Stimulated activated CD8-positive, alpha-beta memory T cell treated with anti-CD3 and anti-CD28 coated beads, Interleukin-12 subunit alpha, Interleukin-12 subunit beta, amount 100 ng/mL, for 24 hours (primary cell): ENCODE data around the gene CNEP1R1.

Experiments
- DNase-seq: peaks from one replicate; pipeline ENCODE4 v3.0.0-alpha.2; 2020; ENCODE audit errors: extremely low read depth

CNEP1R1 gene

DNA sequence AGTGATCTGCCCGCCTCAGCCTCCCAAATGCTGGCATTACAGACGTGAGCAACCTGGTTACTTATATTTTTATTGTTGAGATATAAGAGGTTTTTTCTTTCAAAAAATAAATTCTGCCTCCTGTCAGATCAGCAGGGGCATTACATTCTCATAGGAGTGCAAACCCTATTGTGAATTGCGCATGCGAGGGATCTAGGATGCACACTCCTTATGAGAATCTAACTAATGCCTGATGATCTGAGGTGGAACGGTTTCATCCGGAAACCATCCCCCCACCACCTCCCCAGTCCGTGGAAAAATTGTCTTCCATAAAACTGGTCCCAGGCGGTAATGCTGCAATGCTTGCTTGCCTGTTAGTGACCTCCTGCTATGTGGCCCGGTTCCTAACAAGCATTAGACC lies 7.5 kb upstream of the CNEP1R1 start:
- DNase-seq: no peak

DNA sequence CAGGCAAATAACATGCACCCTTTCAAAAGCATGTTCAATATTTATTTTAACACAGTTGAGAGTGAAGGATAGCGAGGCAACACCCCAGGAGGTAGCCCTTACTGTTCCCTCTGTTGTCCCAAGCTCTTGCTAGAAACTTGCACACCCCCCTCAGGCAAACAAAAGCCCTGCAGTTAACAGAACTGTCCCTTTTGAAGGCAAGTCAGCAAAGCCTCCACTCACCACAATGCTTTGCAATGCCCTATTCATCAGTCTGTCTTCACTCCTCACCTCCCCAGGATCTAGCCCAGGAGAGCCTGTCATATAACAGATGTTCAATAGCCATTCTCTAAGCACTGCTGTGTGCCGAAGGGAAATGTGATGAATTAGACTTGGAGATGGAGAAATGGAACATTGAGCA lies 3.5 kb upstream of the CNEP1R1 start:
- no peak for DNase-seq

DNA sequence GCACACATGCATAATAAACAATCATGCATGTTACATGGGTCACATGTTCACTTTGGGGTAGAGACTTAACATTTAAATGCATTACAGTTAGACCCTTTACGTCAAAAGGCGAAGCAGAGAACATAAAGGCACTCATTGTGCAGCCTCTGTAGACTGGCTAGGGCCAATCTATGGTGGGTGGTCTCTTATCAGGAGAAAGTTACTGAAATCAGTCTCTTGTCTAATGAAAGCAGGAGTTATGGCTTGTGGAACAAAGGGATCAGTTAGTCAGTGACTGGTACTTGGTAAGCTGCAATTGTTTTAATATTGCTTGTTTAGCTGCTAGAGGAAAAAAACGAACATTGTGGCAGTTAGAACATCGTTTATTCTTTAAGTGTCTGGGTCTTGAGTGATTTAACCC lies 1.4 kb upstream of the CNEP1R1 start:
- no peak for DNase-seq

DNA sequence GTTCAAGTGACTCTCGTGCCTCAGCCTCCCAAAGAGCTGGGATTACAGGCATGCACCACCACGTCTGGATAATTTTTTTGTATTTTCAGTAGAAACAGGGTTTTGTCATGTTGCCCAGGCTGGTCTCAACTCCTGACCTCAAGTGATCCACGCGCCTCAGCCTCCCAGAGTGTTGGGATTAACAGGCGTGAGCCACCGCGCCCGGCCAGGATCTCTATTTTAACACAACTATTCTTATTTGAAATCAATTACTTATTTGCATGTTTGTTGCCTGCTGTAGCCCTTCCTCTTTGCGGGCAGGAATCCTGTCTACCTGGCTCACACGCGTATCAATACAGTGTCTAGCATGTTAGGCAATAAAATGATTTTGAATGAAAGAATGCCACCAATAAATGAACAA lies 818 bp upstream of the CNEP1R1 start:
- DNase-seq: no peak

DNA sequence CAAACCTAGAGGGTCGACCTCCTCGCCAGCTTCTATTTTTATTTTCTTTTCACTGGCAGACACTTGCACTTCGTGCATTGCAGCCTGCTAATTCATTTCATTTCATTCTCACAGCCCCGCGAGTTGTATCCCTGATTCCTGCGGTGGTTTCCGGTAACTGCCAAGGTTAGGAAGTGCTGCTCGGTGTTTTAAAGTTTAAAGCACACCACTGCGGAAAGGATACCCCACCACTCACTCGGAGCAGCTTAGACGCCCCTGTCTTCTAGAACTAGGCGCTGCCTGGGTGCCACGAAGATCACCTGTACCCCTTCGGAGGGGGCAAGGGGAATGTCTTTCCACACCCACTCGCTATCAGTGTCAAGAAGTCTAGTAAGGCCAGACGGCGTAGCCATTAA lies 509 bp downstream of the CNEP1R1 start:
- no peak for DNase-seq

DNA sequence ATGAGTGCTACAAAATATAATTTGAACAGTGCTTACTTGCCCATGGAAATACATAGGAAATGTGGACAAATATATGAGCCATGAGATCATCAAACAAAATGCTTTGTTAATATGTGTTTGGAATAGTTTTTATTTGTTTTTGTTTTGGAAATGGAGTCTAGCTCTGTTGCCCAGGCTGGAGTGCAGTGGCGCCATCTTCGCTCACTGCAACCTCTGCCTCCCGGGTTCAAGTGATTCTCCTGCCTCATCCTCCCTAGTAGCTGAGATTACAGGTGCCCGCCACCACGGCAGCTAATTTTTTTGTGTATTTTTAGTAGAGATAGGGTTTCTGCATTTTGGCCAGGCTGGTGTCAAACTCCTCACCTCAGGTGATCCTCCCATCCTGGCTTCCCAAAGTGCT lies 2.8 kb downstream of the CNEP1R1 start:
- no peak for DNase-seq

DNA sequence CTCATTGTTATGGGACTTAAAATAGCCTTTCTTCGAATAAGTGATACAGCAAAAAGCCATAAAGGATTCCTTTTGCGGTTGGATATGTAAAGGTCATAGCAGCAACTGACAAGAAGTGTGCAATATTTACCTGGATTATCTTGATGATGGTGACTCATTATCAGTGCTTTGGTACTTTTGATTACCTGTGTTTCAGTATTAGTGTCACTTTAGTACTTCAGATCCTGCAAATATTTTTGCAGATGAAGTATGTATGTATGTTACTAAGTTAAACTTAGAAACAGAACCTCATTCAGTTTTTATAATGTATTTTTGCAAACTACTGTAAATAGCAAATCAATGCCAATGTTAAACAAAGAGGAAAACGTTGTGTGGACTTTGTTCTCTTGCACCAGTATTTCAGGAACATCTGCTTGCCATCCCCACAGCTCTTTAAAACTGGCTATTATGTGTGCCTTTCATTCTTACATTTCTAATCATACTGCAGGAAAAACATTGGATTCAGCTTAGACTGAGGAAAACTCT lies 10.5 kb downstream of the CNEP1R1 start:
- DNase-seq: no peak

DNA sequence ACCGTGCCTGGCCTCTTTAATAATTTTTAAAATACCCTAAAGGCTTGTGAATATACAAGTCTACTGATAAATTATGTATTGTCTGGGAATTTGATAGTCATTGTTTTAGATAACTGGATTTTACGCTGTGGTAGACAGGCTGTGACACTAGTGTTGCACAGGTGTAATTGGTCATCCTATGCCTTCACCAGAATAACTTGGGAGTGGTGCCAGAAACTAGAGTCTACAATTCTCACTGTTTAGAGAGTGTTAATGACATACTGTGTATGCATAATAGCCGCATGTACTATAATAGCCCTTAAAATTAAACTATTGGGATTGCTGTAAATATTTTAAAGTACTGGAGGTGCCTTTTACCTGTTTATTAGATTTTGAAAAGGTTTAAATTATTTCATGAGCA lies 11.4 kb downstream of the CNEP1R1 start:
- DNase-seq: no peak

DNA sequence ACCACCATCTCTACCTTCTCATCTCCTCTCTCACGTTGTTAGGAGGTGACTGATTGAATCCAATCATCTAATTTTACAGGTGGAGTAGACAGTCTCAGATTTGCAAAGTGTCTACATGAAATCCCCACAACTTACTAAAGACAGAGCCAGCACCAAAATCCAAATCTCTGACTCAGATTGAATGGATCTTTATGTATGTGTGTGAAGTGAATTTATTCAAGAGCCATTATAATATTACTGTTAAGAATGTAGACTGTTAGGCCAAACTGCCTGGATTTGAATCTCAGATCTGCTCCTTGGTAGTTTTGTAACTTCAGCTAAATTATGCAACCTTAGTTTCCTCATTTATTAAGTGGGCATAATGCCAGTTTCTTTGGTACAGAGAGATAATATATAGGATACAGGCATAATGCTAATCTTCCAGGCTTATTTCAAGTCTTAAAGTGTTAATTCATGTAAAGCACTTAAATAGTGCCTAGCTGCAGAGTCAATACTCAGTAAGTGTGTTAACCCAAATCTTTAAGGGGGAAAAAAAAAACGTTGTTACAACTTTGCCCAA lies 12.7 kb downstream of the CNEP1R1 start:
- DNase-seq: no peak

DNA sequence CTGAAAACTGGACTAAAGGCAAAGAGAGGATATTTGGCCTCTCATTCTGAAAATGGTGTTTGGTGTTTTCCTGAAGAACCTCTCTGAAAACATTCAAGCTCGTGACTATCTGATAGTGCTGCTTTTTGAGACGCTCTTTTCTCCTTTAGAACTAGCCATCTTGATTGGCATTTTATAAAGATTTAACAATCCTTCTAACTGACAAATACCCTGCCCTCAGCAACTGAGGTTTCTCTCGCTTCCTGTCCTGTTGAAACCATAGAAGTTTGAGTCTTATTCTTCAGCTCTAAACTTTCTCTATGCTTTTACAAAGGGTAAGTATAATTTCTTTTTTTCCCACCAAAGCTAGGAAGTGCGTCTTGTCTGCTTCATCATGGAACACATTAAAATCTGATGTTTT lies 13.3 kb downstream of the CNEP1R1 start:
- DNase-seq: no peak

DNA sequence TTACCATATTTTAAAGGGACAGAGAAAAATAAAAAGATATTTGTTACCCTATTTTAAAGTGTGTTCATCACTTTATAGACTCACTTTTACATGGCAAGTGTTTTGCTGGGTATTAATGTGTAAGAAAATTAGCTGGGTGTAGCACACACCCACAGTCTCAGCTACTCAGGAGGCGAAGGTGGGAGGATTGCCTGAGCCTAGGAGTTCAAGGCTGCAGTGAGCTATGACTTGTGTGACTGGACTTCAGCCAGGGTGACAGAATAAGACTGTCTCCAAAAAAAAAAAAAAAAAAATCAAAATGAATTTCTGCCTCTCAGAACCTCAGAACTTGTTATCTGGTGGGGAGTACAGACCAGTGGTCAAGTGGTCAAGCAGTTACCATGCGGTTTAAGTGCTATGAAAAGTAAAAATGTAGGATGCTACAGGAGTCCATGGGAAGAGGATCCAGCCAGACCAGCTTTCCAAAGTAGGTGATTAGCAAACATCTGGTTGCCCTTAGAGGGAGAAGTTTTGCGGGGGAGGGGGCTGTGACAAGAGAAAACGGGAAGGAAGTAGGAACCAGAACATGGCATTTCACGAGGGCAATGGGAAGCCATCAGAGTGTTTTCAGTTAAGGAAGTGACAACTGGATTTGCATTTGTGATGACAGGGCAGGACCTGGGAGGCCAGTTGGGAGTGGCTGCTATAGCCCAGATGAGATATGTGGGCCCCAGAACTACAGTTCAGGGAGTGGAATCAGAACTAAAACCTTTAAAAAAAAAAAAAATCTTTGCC lies 13.9 kb downstream of the CNEP1R1 start:
- no peak for DNase-seq

DNA sequence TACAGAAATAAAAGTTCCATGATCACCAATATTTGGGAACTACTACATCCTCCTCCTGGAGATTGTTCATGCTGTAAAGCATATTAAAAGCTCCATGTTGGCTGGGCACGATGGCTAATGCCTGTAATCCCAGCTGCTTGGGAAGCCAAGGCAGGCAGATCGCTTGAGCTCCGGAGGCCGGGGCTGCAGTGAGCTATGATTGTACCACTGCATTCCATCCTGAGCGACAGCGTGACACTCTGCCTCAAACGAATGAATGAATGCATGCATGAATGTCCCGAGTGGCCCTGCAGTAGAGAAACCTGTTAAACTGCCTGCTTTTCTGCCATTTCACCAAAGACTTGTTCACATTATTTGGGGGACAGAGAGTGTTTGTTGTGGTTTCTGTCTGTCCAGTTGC lies 15.0 kb downstream of the CNEP1R1 start:
- no peak for DNase-seq

DNA sequence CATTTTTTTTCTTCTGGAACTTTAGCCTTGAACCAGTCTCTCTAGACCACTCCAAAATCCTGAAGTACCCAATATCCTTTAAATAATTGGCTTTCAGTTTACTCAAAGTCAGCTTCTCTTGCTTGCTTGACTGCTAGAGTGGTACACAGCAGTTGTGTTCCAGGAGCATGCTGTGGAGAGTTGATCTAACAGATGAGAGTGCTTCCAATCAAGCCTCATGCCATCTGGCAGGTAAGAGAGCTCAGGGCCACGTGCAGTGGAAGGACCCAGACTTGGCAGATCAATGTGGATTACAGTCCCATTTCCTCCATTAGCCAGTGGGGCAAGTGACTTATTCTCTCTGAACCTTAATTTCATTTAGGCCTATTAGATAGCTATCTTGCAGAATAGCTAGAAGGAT lies 15.7 kb downstream of the CNEP1R1 start:
- DNase-seq: no peak

DNA sequence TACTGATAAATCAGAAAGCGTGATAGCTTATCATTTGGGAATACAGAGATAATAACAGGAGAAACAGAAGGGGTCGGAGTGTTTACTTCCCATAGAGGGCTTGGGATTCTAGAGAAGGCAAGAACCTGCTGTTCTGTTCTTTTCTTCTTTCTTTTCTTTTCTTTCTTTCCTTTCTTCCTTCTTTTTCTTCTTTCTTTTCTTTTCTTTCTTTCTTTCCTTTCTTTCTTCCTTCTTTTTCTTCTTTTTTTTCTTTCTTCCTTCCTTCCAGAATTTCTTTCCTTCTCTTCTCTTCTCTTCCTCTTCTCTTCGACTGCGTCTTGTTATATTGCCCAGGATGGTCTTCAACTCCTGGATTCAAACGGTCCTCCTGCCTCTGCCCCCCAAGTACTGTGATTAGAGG lies 18.3 kb downstream of the CNEP1R1 start:
- DNase-seq: no peak

DNA sequence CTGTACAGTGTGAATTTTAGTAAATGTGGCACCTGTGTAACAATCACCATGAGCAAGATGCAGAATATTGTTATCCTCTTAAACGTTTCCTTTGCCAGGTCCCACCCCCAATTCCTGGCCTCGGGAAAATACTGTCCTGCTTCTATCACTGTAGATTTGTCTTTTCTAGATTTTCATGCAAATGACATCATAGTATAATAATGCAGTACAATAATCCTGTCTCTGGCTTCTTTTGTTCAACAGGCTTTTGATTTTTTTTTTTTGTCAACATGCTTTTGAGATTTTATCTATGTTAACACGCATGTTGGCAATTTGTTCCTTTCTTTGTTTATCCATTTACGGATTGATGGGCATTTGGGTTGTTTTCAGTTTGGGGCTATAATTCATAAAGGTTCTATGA lies 20.4 kb downstream of the CNEP1R1 start:
- DNase-seq: no peak

DNA sequence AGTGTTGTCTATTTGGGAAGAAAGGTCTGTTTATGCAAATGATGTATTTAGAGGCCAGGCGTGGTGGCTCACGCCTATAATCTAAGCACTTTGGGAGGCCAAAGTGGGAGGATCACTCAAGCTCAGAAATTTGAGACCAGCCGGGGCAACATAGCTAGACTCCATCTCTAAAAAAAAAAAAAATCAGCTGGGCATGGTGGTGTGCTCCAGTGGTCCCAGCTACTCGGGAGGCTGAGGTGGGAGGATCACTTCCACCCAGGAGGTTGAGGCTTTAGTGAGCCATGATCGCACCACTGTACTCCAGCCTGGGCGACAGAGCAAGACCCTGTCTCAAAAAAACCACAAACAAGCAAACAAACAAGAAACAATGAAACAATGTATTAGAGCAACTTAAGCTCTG lies 21.8 kb downstream of the CNEP1R1 start:
- no peak for DNase-seq

DNA sequence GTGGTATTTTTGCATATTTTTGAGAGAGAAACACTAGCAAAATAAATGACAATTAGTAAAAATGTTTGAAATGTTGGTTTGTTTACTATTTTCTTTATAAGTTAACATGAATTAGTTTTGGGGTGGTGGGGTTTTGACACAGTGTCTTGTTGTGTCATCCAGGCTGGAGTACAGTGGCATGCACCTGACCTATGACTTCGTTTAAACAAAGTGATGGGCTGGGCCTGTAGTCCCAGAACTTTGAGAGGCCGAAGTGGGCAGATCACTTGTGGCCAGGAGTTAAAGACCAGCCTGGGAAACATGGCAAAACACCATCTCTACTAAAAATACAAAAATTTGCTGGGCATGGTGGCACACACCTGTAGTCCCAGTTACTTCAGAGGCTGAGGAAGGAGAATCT lies 22.8 kb downstream of the CNEP1R1 start:
- no peak for DNase-seq

DNA sequence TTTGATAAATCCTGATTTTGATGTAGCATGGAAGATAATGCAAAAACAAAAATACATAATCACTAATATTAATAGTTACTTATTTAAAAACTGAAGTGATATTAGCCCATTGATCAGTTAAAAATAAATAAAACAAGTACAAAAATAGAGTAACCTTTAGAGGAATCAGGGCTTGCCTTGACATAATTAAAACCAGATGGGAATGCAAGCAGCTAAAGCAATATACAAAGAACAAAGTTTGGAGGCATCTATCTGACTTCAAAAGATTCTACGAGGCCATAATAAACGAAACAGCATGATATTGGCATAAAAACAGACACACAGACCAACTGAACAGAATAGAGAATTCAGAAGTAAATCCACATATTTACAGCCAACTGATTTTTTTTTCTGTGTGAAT lies 25.8 kb downstream of the CNEP1R1 start:
- DNase-seq: no peak

DNA sequence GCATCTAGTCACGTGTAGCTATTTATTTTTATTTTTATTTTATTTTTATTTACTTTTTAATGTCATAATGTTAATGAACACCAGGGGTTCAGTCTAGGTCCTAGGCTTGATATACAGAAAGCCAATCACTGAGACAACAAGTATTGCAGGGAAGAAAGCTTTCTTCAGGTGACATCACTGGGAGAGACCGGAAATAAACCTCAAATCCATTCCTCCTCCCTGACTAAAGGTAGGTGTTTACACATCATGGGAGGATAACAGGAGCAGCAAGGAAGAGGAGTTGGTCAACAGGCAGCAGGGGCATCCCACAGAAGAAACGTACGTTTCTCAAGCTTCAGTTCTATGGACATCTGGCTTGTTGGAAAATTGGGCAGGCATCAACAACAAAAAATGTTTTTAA lies 31.2 kb downstream of the CNEP1R1 start:
- no peak for DNase-seq

DNA sequence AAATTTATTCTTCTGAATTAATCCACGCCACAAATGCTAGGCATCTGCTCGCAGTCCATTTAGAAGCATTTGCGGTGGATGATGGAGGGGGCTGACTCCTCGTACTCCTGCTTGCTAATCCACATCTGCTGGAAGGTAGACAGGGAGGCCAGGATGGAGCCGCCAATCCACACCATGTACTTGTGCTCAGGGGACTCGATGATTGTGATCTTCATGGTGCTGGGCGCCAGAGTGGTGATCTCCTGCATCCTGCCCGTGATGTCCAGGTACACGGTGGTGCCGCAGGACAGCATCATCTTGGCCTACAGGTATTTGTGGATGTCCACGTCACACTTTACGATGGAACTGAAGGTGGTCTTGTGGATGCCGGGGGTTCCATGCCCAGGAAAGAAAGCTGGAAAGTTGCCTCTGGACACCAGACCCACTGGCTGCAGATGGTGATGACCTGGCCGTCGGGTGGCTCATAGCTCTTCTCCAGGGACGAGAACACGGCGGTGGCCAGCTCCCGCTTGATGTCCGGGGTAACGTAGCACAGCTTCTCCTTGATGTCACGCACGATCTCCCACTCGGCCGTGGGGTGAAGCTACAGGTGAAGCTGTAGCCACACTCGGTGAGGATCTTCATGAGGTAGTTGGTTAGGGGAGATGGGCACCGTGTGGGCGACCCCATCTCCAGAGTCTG lies 33.2 kb downstream of the CNEP1R1 start:
- no peak for DNase-seq

DNA sequence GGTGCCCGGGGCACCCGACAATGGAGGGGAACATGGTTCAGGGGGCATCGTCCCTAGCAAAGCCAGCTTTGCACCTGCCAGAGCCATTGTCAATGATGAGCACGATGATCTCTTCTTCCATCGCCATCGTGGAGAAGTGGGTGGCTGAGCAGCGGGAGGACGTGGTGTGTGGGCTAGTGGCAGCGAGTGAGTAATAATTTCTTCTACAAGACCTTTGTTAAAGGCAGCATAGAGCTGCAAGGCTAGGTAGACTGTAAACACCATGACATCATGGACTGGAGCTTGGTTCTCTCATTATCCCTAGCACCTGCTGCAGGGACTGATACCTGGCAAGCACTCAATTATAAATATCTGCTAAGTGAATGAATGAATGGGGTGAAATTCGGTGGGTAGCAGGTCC lies 34.1 kb downstream of the CNEP1R1 start:
- no peak for DNase-seq

DNA sequence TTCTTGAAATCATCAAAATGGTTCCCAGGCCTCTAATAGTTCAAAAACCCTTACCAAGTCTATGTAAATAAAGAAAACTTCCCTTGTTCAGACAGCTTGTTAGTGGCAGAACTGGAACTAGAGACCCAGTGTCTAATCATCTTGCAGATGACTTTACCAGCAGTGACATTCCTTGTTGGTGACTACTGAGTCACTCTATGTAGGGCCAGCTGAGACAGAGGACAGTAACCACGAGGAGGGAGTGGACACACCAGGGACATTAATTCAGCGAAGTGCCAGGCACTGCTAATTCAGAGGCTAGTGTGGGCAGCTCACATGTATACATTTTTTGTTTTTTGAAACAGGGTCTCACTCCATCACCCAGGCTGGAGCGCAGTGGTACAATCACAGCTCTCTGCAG lies 34.6 kb downstream of the CNEP1R1 start:
- DNase-seq: no peak

DNA sequence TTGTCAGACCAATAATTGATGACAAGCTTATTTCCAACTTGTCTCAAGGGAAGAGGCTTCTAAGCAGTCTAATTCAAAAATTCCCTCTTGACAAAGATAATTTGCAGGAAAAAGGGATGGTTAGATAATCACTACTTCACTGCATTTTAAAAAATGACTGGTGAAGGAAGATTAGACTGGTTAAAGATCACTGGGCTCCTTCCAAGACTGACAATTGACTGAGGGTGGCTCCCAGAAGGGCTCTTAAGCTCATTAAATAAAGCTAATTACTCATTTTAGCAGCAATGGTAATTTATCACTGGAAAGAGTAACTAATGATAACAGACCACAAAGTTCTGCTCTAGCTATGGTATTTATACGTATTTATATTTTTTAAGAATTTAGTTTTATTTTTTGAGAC lies 36.3 kb downstream of the CNEP1R1 start:
- DNase-seq: no peak
